H9 (cell line): ENCODE results near the gene MLKL. TPM values are rescaled to one million over a fixed set of nuclear protein-coding genes. Genes with fewer than 3 reads are reported as not detected.

Experiments
- DNase-seq: peaks from one replicate; pipeline ENCODE4 v3.0.0-alpha.2; 2017
- H2AFZ ChIP-seq: one replicate; pipeline ENCODE4 v1.6.1; 2013; ENCODE audit warnings: mild to moderate bottlenecking, low read length, control low read depth, moderate library complexity
- H2AK5ac ChIP-seq: 2 replicates; pipeline ENCODE4 v1.6.1; 2013; ENCODE audit warnings: low read length, control low read depth, mixed read lengths; ENCODE audit not compliant: insufficient read length
- H2BK120ac ChIP-seq: one replicate; pipeline ENCODE4 v1.6.1; 2013; ENCODE audit warnings: low read depth, mild to moderate bottlenecking, low read length, control low read depth, inconsistent platforms; ENCODE audit not compliant: poor library complexity, severe bottlenecking
- H2BK12ac ChIP-seq: 2 replicates; pipeline ENCODE4 v1.6.1; 2013; ENCODE audit warnings: low read length, control low read depth, mixed read lengths, low read depth; ENCODE audit not compliant: insufficient read length
- H2BK15ac ChIP-seq: 2 replicates; pipeline ENCODE4 v1.6.1; 2013; ENCODE audit warnings: low read depth, low read length, control low read depth
- H2BK20ac ChIP-seq: one replicate; pipeline ENCODE4 v1.6.1; 2013; ENCODE audit warnings: low read depth, mild to moderate bottlenecking, low read length, control low read depth, inconsistent platforms; ENCODE audit not compliant: poor library complexity, severe bottlenecking
- H2BK5ac ChIP-seq: 2 replicates; pipeline ENCODE4 v1.6.1; 2013; ENCODE audit warnings: low read length, control low read depth, mixed read lengths; ENCODE audit not compliant: insufficient read length
- H3K14ac ChIP-seq: 2 replicates; pipeline ENCODE4 v1.6.1; 2013; ENCODE audit warnings: low read length, control low read depth; ENCODE audit not compliant: insufficient read depth
- H3K18ac ChIP-seq: 2 replicates; pipeline ENCODE4 v1.6.1; 2013; ENCODE audit warnings: low read depth, mild to moderate bottlenecking, mixed read lengths, low read length, control low read depth; ENCODE audit not compliant: insufficient read length
- H3K23ac ChIP-seq: 2 replicates; pipeline ENCODE4 v1.6.1; 2013; ENCODE audit warnings: low read length, control low read depth, mixed read lengths, low read depth; ENCODE audit not compliant: insufficient read length
- H3K23me2 ChIP-seq: 2 replicates; pipeline ENCODE4 v1.6.1; 2013; ENCODE audit warnings: low read depth, mild to moderate bottlenecking, mixed read lengths, low read length, control low read depth; ENCODE audit not compliant: insufficient read length, poor library complexity, severe bottlenecking
- H3K27ac ChIP-seq: 2 replicates; pipeline ENCODE4 v1.5.1; 2013; ENCODE audit warnings: low read length, control low read depth, mixed read lengths, low read depth; ENCODE audit not compliant: insufficient read length
- H3K27me3 ChIP-seq: 2 replicates; pipeline ENCODE4 v1.6.1; 2013; ENCODE audit warnings: low read length, control low read depth, inconsistent platforms; ENCODE audit not compliant: insufficient read depth
- H3K4ac ChIP-seq: 2 replicates; pipeline ENCODE4 v1.6.1; 2013; ENCODE audit warnings: low read depth, mild to moderate bottlenecking, control low read depth, inconsistent platforms, low read length, moderate library complexity
- H3K4me1 ChIP-seq: 2 replicates; pipeline ENCODE4 v1.6.1; 2013; ENCODE audit warnings: low read length, control low read depth, inconsistent platforms; ENCODE audit not compliant: insufficient read depth
- H3K4me2 ChIP-seq: 2 replicates; pipeline ENCODE4 v1.6.1; 2013; ENCODE audit warnings: low read length, control low read depth, mixed read lengths; ENCODE audit not compliant: insufficient read length, insufficient read depth
- H3K56ac ChIP-seq: 2 replicates; pipeline ENCODE4 v1.6.1; 2013; ENCODE audit warnings: low read depth, mild to moderate bottlenecking, mixed read lengths, low read length, control low read depth; ENCODE audit not compliant: insufficient read length
- H3K79me1 ChIP-seq: 2 replicates; pipeline ENCODE4 v1.6.1; 2013; ENCODE audit warnings: low read depth, mild to moderate bottlenecking, moderate library complexity, low read length, control low read depth, inconsistent platforms; ENCODE audit not compliant: insufficient read depth, poor library complexity, severe bottlenecking
- H3K79me2 ChIP-seq: 2 replicates; pipeline ENCODE4 v1.6.1; 2013; ENCODE audit warnings: low read length, control low read depth, inconsistent platforms; ENCODE audit not compliant: insufficient read depth
- H3K9ac ChIP-seq: 2 replicates; pipeline ENCODE4 v1.6.1; 2013; ENCODE audit warnings: low read length, control low read depth, mixed read lengths; ENCODE audit not compliant: insufficient read length; ENCODE audit errors: extremely low read depth
- H3K9me3 ChIP-seq: one replicate; pipeline ENCODE4 v1.6.1; 2013; ENCODE audit warnings: low read depth, low read length, inconsistent platforms; ENCODE audit not compliant: control insufficient read depth
- H3T11ph ChIP-seq: one replicate; pipeline ENCODE4 v1.6.1; 2013; ENCODE audit warnings: mild to moderate bottlenecking, low read length, control low read depth, inconsistent platforms
- H4K20me1 ChIP-seq: one replicate; pipeline ENCODE4 v1.6.1; 2013; ENCODE audit not compliant: control insufficient read depth, insufficient read length, insufficient read depth
- H4K5ac ChIP-seq: 2 replicates; pipeline ENCODE4 v1.6.1; 2013; ENCODE audit warnings: low read depth, mild to moderate bottlenecking, mixed read lengths, low read length, control low read depth; ENCODE audit not compliant: insufficient read length
- H4K8ac ChIP-seq: replicated peaks from 2 replicates; pipeline ENCODE4 v1.6.1; 2013; ENCODE audit warnings: low read length, control low read depth, mixed read lengths, low read depth; ENCODE audit not compliant: insufficient read length
- H4K91ac ChIP-seq: 2 replicates; pipeline ENCODE4 v1.6.1; 2013; ENCODE audit warnings: low read depth, mild to moderate bottlenecking, moderate library complexity, mixed read lengths, low read length, control low read depth; ENCODE audit not compliant: insufficient read length
- H3K27ac Mint-ChIP-seq, 3 experiments: 2 replicates in 2 of 3; 3 replicates in 1 of 3; pipeline ENCODE4 v1.8.0; 2020 to 2021; ENCODE audit warnings: mixed read lengths in 3 of 3, mild to moderate bottlenecking in 1 of 3, moderate library complexity in 1 of 3
- H3K27me3 Mint-ChIP-seq: 2 replicates; pipeline ENCODE4 v1.8.0; 2021; ENCODE audit warnings: low read depth, mild to moderate bottlenecking, moderate library complexity, mixed read lengths
- H3K36me3 Mint-ChIP-seq, 3 experiments: 2 replicates in 2 of 3; 3 replicates in 1 of 3; pipeline ENCODE4 v1.8.0; 2020 to 2021; ENCODE audit warnings: low read depth in 3 of 3, mixed read lengths in 3 of 3; ENCODE audit not compliant: insufficient read depth in 1 of 3
- H3K4me1 Mint-ChIP-seq, 2 experiments: 2 replicates each; pipeline ENCODE4 v1.8.0; 2020; ENCODE audit warnings: mixed read lengths in 2 of 2
- H3K4me3 Mint-ChIP-seq, 2 experiments: 2 replicates in 1 of 2; 3 replicates in 1 of 2; pipeline ENCODE4 v1.8.0; 2020 to 2021; ENCODE audit warnings: mild to moderate bottlenecking in 2 of 2, mixed read lengths in 2 of 2, moderate library complexity in 1 of 2
- H3K9me3 Mint-ChIP-seq, 2 experiments: 2 replicates in 1 of 2; 3 replicates in 1 of 2; pipeline ENCODE4 v1.8.0; 2020; ENCODE audit warnings: mild to moderate bottlenecking in 2 of 2, mixed read lengths in 2 of 2, moderate library complexity in 1 of 2
- WGBS: extraction: QIAGEN DNeasy Blood & Tissue Kit; methylation state at CpG from one replicate; pipeline ENCODE4 v1.1.7; 2013; ENCODE audit warnings: missing lambda C conversion rate, low lambda C conversion rate, mixed read lengths; ENCODE audit not compliant: insufficient read length; ENCODE audit errors: extremely low coverage; 5-methylcytosine and 5-hydroxymethylcytosine counted together
- total RNA-seq: library from RNA; stranded (reverse); gene quantifications from 2 replicates; pipeline ENCODE4 v1.2.1, GENCODE V29; 2021
- TF ChIP-seq, protein P1 (sequence below): fragments of 200-600 bp; sonication (generic); conservative IDR thresholded peaks from 3 replicates; pipeline ENCODE4 v1.8.0; 2021; ENCODE audit warnings: antibody characterized with exemption, mild to moderate bottlenecking

MLKL gene
- total RNA-seq, 1 experiment from 2014 or later: 0.37 TPM

DNA sequence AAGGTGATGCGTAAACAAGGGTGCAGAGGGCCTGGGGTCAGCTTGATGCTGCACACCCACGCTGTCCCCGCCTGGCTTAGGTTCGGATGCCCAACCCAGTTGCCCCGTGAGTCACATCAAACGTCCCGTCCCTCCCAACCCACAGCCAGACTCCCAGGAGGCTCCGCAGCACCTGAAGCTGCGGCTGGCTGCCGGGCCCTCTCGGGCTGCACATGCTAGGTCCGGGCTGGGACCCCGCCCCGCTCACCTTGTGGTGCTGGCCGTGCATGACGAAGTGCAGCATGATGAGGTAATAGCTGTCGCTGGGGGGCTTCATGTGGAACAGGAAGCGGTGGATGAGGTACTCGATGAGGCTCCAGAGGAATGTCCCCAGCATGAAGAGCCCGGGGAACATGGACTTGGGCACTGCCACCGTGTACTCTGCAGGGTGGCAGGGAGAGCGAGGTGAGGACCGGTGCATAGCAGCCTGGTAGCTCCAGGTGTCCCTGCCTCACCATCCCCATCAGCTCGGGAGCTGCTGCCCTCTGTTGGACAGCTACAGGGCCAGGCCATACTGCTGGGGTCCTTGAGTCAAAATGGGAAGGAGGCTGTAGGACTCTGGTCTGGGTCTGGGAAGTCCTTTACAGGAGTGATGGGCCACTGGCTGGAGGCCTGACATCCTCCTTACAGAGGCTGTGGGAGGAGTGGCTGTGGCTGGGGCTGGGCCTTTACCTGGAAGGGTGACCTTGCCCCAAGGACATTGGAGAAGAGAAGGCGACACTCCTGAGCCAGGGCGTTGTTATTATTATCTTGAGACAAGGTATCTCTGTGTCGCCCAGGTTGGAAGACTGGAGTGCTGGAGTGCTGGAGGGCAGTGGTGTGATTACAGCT is 18.3 kb upstream of the MLKL start:
- Histone ChIP-seq H2BK120ac (no peak overlapping the region), H2BK12ac (no peak overlapping the region), H4K91ac (no peak overlapping the region), H2BK15ac (no peak overlapping the region), H3K9me3 (no peaks in the 10 kb centered on the region), H2BK5ac (no peak overlapping the region), H3K79me2 (no peaks in the 10 kb centered on the region), H4K20me1 (no peaks in the 10 kb centered on the region), H3K4me2 (no peak overlapping the region), H3K4ac (no peak overlapping the region), H3K27me3 (no peaks in the 10 kb centered on the region), H2BK20ac (no peak overlapping the region), H3K14ac (no peak overlapping the region), H3K23ac (no peak overlapping the region), H4K5ac (no peak overlapping the region), H3K18ac (no peak overlapping the region), H4K8ac (no peak overlapping the region), H3K9ac (no peak overlapping the region), H3K56ac (no peak overlapping the region), H2AK5ac (no peak overlapping the region), H3K27ac (no peak overlapping the region), H3K79me1 (no peaks in the 10 kb centered on the region), H2AFZ (no peak overlapping the region), H3K4me1 (no peaks in the 10 kb centered on the region), H3K23me2 (no peaks in the 10 kb centered on the region), H3T11ph (no peak overlapping the region)
- no peaks in the 10 kb centered on the region for H3K4me1 Mint-ChIP-seq
- H3K9me3 Mint-ChIP-seq: no peaks in the 10 kb centered on the region; a peak in 1 of 5 replicates
- H3K27ac Mint-ChIP-seq: peak overlapping the region in 1 of 3 experiments; percentile 70; a peak in 1 of 7 replicates
- TF ChIP-seq, protein P1, sequence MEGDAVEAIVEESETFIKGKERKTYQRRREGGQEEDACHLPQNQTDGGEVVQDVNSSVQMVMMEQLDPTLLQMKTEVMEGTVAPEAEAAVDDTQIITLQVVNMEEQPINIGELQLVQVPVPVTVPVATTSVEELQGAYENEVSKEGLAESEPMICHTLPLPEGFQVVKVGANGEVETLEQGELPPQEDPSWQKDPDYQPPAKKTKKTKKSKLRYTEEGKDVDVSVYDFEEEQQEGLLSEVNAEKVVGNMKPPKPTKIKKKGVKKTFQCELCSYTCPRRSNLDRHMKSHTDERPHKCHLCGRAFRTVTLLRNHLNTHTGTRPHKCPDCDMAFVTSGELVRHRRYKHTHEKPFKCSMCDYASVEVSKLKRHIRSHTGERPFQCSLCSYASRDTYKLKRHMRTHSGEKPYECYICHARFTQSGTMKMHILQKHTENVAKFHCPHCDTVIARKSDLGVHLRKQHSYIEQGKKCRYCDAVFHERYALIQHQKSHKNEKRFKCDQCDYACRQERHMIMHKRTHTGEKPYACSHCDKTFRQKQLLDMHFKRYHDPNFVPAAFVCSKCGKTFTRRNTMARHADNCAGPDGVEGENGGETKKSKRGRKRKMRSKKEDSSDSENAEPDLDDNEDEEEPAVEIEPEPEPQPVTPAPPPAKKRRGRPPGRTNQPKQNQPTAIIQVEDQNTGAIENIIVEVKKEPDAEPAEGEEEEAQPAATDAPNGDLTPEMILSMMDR: peak; percentile 34; the same call in 2 of the 3 replicates
- no peak overlapping the region for H3K4me3 Mint-ChIP-seq
- peaks cover 0 to 9% (median 0%) of the 10 kb centered on the region in 3 experiments; a peak in 2 of 7 replicates for H3K36me3 Mint-ChIP-seq
- H3K27me3 Mint-ChIP-seq: no peaks in the 10 kb centered on the region; the same call in 1 of the 2 replicates
- DNase-seq: no peak
- WGBS: no CpG with 5 or more reads among the region's 27 CpGs
